ENCODE measurements around the gene HIKESHI. TPM values are rescaled to one million over a fixed set of nuclear protein-coding genes. Genes with fewer than 3 reads are reported as not detected.

HIKESHI gene
- 85.1 and 88.4 TPM in 2 replicates for total RNA-seq (2014; rRNA removed; shearing (Covaris generic); ENCODE audit: low replicate concordance)

DNA sequence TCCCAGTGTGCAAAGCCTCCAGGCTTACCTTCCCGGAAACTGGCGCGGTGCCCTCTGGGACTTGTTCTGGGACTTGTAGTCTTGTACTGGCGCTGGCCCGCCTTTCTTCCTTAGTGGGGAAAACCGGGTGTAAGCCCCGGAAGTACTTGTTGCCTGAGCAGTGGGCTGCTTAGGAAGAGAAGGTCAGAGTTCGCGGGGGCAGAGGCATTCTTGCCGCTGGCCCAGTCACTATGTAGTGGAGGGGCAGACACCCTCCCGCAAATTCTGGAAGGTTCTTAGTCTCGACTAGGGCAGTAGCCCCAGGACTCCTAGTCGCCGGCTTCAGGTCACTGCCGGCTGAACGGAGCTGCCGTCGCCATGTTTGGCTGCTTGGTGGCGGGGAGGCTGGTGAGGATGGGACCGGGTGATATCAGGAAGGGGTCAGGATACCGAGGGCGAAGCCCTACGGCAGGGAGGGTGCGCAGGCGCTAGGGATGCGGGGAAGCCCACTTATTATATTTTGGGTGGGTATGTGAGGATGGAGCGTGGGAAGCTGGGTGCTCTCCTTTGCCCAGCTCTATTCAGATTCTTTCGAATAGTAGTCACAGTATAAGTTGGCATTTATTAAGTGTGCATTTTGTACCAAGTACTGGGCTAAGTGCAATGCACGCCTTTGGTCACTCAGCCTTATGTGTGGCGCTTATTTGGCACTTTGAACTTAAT, at the start of gene HIKESHI:
Gene HIKESHI (plus strand): TSS at position 149 of the 702 bp plus-strand sequence. CDS start 209 bp downstream, at position 358.
- peak within 1 kb of the TSS; percentile 72 for H3K4me3 ChIP-seq
- peak; percentile 99 for DNase-seq
- H3K27me3 ChIP-seq: no peaks in the 10 kb centered on the region
- no peaks in the 10 kb centered on the region for H3K9me3 ChIP-seq
- peaks cover 12% of the 10 kb centered on the region for H3K36me3 ChIP-seq

DNA sequence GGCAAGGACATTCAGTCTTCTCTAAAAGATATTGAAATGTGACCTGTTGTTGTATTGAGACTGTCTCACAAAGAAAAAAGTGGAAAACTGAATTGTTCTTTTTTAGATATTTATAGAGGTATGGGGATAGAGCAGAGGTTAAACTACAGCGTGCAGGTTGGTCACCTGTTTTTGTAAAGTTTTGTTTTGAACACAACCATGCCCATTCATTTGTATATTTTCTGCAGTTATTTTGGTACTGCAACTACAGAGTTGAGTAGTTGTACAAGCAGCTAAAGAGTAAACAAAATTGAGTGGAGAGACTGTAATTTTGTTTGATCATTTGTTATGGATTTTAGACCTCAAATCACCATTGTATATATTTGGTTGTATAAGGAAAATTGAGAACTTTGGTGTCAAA, 46.1 kb upstream of the HIKESHI start:
- H3K27me3 ChIP-seq: no peaks in the 10 kb centered on the region
- no peaks in the 10 kb centered on the region for H3K9me3 ChIP-seq
- no peak overlapping the region for H3K4me3 ChIP-seq
- peaks cover 19% of the 10 kb centered on the region for H3K36me3 ChIP-seq
- no peak for DNase-seq

DNA sequence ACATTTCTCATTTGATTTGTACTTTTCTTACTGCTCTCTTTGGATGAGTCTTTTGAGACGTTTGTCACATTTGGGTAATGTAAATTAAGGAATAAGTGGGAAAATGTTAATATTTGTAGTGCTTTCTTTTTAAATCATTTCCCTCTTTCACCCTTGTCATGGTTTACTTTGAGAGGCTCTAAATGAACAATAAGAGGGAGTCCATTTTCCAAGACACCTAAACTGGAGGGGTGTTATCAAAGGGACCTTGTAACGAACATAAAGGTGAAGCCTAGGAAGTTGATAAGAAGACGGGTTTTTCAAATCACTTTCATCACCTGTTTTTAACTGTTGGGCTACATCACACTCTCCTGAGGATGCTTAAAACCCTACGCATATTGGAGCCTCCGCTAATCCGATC, 45.4 kb upstream of the HIKESHI start:
- DNase-seq: no peak
- H3K36me3 ChIP-seq: peaks cover 15% of the 10 kb centered on the region
- H3K27me3 ChIP-seq: no peaks in the 10 kb centered on the region
- H3K9me3 ChIP-seq: no peaks in the 10 kb centered on the region
- H3K4me3 ChIP-seq: no peak overlapping the region

- Histone ChIP-seq H3K4me3 (no peak overlapping the region), H3K36me3 (peaks cover 19% of the 10 kb centered on the region), H3K9me3 (no peaks in the 10 kb centered on the region), H3K27me3 (no peaks in the 10 kb centered on the region)
- DNase-seq: no peak
Observed at GRCh38 chr11:86257446-86257845, 44.6 kb upstream of the HIKESHI start.

GRCh38 chr11:86259730-86260129, 42.3 kb upstream of the HIKESHI start:
- H3K9me3 ChIP-seq: no peaks in the 10 kb centered on the region
- H3K36me3 ChIP-seq: peaks cover 26% of the 10 kb centered on the region
- no peak for DNase-seq
- no peaks in the 10 kb centered on the region for H3K27me3 ChIP-seq
- H3K4me3 ChIP-seq: no peak overlapping the region

DNA sequence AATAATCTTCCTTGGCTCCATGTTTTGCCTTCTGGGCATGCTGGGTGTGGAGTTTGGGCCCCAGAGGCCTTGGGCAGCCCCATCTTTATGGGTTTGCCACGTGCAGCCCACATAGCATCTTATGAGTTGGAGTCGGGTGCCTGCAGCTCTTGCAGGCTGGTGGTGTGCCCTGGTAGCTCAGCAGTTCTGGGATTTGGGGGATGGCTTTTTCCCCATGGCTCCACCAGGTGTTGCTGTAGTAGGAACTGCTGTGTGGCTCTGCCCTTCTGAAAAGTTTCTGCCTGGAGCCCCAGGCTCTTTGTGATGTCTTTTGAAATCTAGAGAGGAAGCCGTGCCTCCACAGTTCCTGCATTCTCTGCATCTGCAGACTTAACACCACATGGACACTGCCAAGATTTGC, 40.7 kb upstream of the HIKESHI start:
- no peak for DNase-seq

GRCh38 chr11:86262387-86262786, 39.7 kb upstream of the HIKESHI start:
- no peaks in the 10 kb centered on the region for H3K9me3 ChIP-seq
- no peak for DNase-seq
- peaks cover 22% of the 10 kb centered on the region for H3K36me3 ChIP-seq
- H3K4me3 ChIP-seq: no peak overlapping the region
- no peaks in the 10 kb centered on the region for H3K27me3 ChIP-seq

More for the DNA sequence above, 40.7 kb upstream of the HIKESHI start:
- no peaks in the 10 kb centered on the region for H3K9me3 ChIP-seq
- H3K36me3 ChIP-seq: peaks cover 29% of the 10 kb centered on the region
- no peaks in the 10 kb centered on the region for H3K27me3 ChIP-seq
- H3K4me3 ChIP-seq: no peak overlapping the region

DNA sequence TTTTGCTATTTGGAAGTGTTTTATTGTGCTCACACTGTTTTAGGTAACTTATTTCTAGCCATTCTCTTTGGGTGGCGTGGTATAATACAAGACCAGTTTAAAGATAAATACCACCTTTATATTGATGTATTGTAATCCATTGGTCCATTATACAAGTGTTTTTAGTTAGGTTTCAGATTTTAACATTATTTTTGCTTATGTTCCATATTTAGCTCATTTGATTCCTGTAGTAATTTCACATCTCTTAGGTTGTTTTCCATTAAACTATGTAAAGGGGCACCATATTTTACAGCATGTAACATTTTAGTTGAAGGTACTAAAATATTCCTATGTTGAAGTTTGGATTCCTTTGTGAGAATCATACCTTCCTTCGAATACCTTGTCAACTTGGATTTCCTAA, 37.4 kb upstream of the HIKESHI start:
- peaks cover 33% of the 10 kb centered on the region for H3K36me3 ChIP-seq
- H3K4me3 ChIP-seq: no peak overlapping the region

GRCh38 chr11:86265194-86265593, 36.8 kb upstream of the HIKESHI start:
- Histone ChIP-seq H3K9me3 (no peaks in the 10 kb centered on the region), H3K27me3 (no peaks in the 10 kb centered on the region), H3K4me3 (no peak overlapping the region), H3K36me3 (peaks cover 34% of the 10 kb centered on the region)
- no peak for DNase-seq

More for the DNA sequence above, 37.4 kb upstream of the HIKESHI start:
- no peaks in the 10 kb centered on the region for H3K27me3 ChIP-seq
- no peaks in the 10 kb centered on the region for H3K9me3 ChIP-seq
- no peak for DNase-seq

- Histone ChIP-seq H3K4me3 (no peak overlapping the region), H3K9me3 (no peaks in the 10 kb centered on the region), H3K36me3 (peaks cover 35% of the 10 kb centered on the region), H3K27me3 (no peaks in the 10 kb centered on the region)
- no peak for DNase-seq
Observed at GRCh38 chr11:86269645-86270044, 32.4 kb upstream of the HIKESHI start.

DNA sequence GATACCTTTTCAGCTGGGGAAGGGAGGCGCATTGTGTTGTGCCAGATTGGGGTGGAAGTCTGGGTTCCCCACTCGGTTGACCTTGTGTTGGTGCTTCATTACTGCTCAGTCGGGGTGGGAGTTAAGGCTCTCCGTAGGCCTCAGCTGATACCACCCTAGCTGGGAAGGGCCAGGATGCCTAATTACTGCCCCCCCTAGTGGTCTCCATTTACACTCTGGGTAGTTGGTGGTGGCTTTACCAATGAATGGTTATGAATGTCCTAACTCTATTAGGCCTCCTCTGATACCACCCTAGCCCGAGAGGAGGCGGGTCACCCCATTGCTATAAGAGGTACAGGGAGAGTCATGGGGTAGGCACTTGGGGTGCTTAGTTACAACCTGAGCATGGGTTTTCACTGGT, 27.5 kb upstream of the HIKESHI start:
- peaks cover 54% of the 10 kb centered on the region for H3K36me3 ChIP-seq
- no peaks in the 10 kb centered on the region for H3K9me3 ChIP-seq
- H3K4me3 ChIP-seq: no peak overlapping the region
- no peak for DNase-seq
- no peaks in the 10 kb centered on the region for H3K27me3 ChIP-seq

DNA sequence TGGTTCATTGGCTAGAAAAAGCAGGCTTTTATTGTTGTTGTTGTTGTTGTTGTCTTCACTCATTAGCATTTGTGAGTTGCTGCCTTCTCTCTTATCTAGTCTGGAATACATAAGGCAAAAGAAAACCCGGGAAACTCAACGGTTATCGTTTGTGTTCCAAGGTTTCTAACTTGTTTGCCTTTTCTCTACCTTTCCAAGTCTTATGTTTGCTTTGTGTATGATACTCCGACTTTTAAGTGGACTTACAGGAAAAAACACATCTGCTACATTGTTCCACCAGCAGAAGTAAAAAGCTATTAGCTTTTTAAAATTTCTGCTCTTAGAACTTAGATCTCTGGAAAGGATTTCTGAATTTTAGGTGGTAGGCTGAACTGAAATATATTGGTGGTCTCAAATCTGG, 27.0 kb upstream of the HIKESHI start:
- Histone ChIP-seq H3K4me3 (no peak overlapping the region), H3K27me3 (no peaks in the 10 kb centered on the region), H3K9me3 (no peaks in the 10 kb centered on the region), H3K36me3 (peaks cover 57% of the 10 kb centered on the region)
- no peak for DNase-seq

- no peak for DNase-seq
- H3K4me3 ChIP-seq: no peak overlapping the region
- no peaks in the 10 kb centered on the region for H3K9me3 ChIP-seq
- peaks cover 64% of the 10 kb centered on the region for H3K36me3 ChIP-seq
- no peaks in the 10 kb centered on the region for H3K27me3 ChIP-seq
Observed at GRCh38 chr11:86275493-86276370, 26.3 kb upstream of the HIKESHI start.

DNA sequence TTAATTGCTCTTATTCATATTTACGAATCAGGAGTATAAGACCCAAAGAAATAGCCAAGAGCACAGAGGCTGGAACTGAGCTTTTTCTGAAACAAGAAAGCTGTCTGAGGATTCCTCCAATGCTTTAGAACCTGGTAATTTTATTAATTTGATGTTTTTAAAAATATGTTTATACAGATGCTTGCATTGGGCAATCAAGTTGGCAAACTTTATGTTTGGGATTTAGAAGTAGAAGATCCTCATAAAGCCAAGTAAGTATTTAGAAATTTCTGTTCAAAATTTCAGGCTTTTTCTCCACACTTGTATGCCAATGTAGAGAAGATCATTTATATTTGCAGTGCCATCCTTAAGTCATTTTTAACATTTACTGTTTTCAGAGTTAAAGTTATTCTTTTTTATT, 24.3 kb upstream of the HIKESHI start:
- peaks cover 64% of the 10 kb centered on the region for H3K36me3 ChIP-seq

GRCh38 chr11:86278226-86278625, 23.8 kb upstream of the HIKESHI start:
- no peak for DNase-seq
- no peak overlapping the region for H3K4me3 ChIP-seq
- H3K9me3 ChIP-seq: no peaks in the 10 kb centered on the region
- peaks cover 59% of the 10 kb centered on the region for H3K36me3 ChIP-seq
- H3K27me3 ChIP-seq: no peaks in the 10 kb centered on the region

More for the DNA sequence above, 24.3 kb upstream of the HIKESHI start:
- H3K9me3 ChIP-seq: no peaks in the 10 kb centered on the region
- no peak for DNase-seq
- H3K27me3 ChIP-seq: no peaks in the 10 kb centered on the region
- H3K4me3 ChIP-seq: no peak overlapping the region

DNA sequence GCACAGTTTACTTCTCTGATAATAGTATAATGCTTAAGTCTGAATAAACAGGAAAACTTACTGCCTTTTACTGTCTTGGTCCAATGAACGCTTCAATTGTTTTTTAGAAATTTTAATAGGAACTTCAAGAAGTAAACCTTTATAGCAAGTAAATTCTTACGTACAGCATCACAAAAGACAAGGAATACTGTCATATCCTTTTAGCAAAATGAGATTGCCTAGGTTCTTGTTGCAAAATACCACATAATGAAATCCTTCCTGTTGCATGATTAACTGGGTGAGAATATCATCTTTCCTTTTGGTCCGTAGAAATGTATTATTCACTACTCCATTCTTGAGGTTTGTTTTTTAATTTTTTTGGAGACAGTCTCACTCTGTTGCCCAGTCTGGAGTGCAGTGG, 22.3 kb upstream of the HIKESHI start:
- no peaks in the 10 kb centered on the region for H3K27me3 ChIP-seq
- no peak overlapping the region for H3K4me3 ChIP-seq
- H3K36me3 ChIP-seq: peaks cover 60% of the 10 kb centered on the region
- no peaks in the 10 kb centered on the region for H3K9me3 ChIP-seq
- DNase-seq: no peak

- Histone ChIP-seq H3K36me3 (peaks cover 9% of the 10 kb centered on the region), H3K27me3 (no peaks in the 10 kb centered on the region), H3K4me3 (no peak overlapping the region), H3K9me3 (no peaks in the 10 kb centered on the region)
- no peak for DNase-seq
Observed at GRCh38 chr11:86287468-86287796, 14.6 kb upstream of the HIKESHI start.

All from MG63 (cell line).